ENCODE results near the gene EPHB2. TPM values are rescaled to one million over a fixed set of nuclear protein-coding genes. Genes with fewer than 3 reads are reported as not detected.

EPHB2 gene
- total RNA-seq, 1 experiment from 2014 or later: 18.5 TPM

- Mint-ChIP-seq H3K27ac (no peak overlapping the region), H3K4me1 (no peaks in the 10 kb centered on the region), H3K4me3 (no peak overlapping the region), H3K9me3 (no peaks in the 10 kb centered on the region), H3K36me3 (no peaks in the 10 kb centered on the region), H3K27me3 (ENCODE audit: low read depth) (no peaks in the 10 kb centered on the region)
- ChIA-PET CTCF (no interaction called here), POLR2A (no interaction called here)
- ATAC-seq (no peak), DNase-seq (ENCODE audit: low spot score) (no peak)
- TF ChIP-seq MXD4 (CRISPR knock-in tag; IDR thresholded peaks at IDR 0.05; ENCODE audit: borderline replicate concordance): no peak
- TF ChIP-seq E2F4 (CRISPR knock-in tag; IDR thresholded peaks at IDR 0.05; ENCODE audit: borderline replicate concordance, low read depth): no peak
- TF ChIP-seq RELA (CRISPR knock-in tag; IDR thresholded peaks at IDR 0.05; ENCODE audit: borderline replicate concordance): no peak
- no peak for TF ChIP-seq ETV6 (CRISPR knock-in tag; IDR thresholded peaks at IDR 0.05)
- no peak for TF ChIP-seq MAX (CRISPR knock-in tag; IDR thresholded peaks at IDR 0.05)
- TF ChIP-seq ZNF416 (CRISPR knock-in tag; IDR thresholded peaks at IDR 0.05): no peak
- no peak for TF ChIP-seq SMAD4 (CRISPR knock-in tag; IDR thresholded peaks at IDR 0.05)
- TF ChIP-seq AR (CRISPR knock-in tag; IDR thresholded peaks at IDR 0.05): no peak
- no peak for TF ChIP-seq ZNF512 (CRISPR knock-in tag; IDR thresholded peaks at IDR 0.05; ENCODE audit: borderline replicate concordance)
- no peak for TF ChIP-seq ZNF532 (CRISPR knock-in tag; IDR thresholded peaks at IDR 0.05; ENCODE audit: borderline replicate concordance)
- no peak for TF ChIP-seq NR3C1 (CRISPR knock-in tag; conservative IDR thresholded peaks at IDR 0.05; ENCODE audit: low read depth)
- TF ChIP-seq ARID4B (CRISPR knock-in tag; IDR thresholded peaks at IDR 0.05; ENCODE audit: borderline replicate concordance): no peak
- TF ChIP-seq IRF2 (CRISPR knock-in tag; IDR thresholded peaks at IDR 0.05; ENCODE audit: borderline replicate concordance, low read depth): no peak
- no peak for TF ChIP-seq ZMAT4 (CRISPR knock-in tag; IDR thresholded peaks at IDR 0.05)
- TF ChIP-seq MYBL2 (CRISPR knock-in tag; IDR thresholded peaks at IDR 0.05): no peak
These were observed 196.3 kb downstream of the EPHB2 start for GRCh38 chr1:22906968-22907367.
